UCSD-AML1 (cell line): ENCODE measurements around the gene DUSP19.

ENCODE experiments used
- DNase-seq: peaks from one replicate; lab custom pipeline; 2025; ENCODE audit not compliant: unreplicated experiment; lab: John Stamatoyannopoulos, UW

Gene DUSP19

GRCh38 chr2:183063083-183063482 is 15.5 kb upstream of the DUSP19 start:
- no peak for DNase-seq

- no peak for DNase-seq
Observed at GRCh38 chr2:183068561-183068960, 10.0 kb upstream of the DUSP19 start.

GRCh38 chr2:183069174-183069573 is 9.4 kb upstream of the DUSP19 start:
- DNase-seq = no peak

GRCh38 chr2:183070942-183071844 is 7.4 kb upstream of the DUSP19 start:
- peak; percentile 30 for DNase-seq

- no peak for DNase-seq
Observed at GRCh38 chr2:183072177-183072576, 6.4 kb upstream of the DUSP19 start.

- DNase-seq = peak; percentile 51
Observed at GRCh38 chr2:183078163-183078463, 434 bp upstream of the DUSP19 start.

GRCh38 chr2:183079139-183079775 is 710 bp downstream of the DUSP19 start:
- DNase-seq = no peak

GRCh38 chr2:183081911-183082310 is 3.4 kb downstream of the DUSP19 start:
- no peak for DNase-seq

- DNase-seq = no peak
Observed at GRCh38 chr2:183088061-183088460, 9.5 kb downstream of the DUSP19 start.

GRCh38 chr2:183089192-183089851 is 10.8 kb downstream of the DUSP19 start:
- no peak for DNase-seq

- DNase-seq = no peak
Observed at GRCh38 chr2:183091318-183091953, 12.9 kb downstream of the DUSP19 start.

- no peak for DNase-seq
Observed at GRCh38 chr2:183091954-183092345, 13.4 kb downstream of the DUSP19 start.

GRCh38 chr2:183093857-183094657 is 15.5 kb downstream of the DUSP19 start:
- DNase-seq = no peak

- no peak for DNase-seq
Observed at GRCh38 chr2:183105402-183106134, 27.0 kb downstream of the DUSP19 start.

GRCh38 chr2:183112577-183112976 is 34.0 kb downstream of the DUSP19 start:
- no peak for DNase-seq

GRCh38 chr2:183113630-183114029 is 35.1 kb downstream of the DUSP19 start:
- DNase-seq = no peak

GRCh38 chr2:183117226-183117625 is 38.7 kb downstream of the DUSP19 start:
- no peak for DNase-seq

- peak; percentile 5 for DNase-seq
Observed at GRCh38 chr2:183123117-183123958, 44.8 kb downstream of the DUSP19 start.

- no peak for DNase-seq
Observed at GRCh38 chr2:183123959-183124221, 45.3 kb downstream of the DUSP19 start.
